ENCODE data around the gene FEM1B. TPM values are rescaled to one million over a fixed set of nuclear protein-coding genes. Genes with fewer than 3 reads are reported as not detected.

FEM1B gene
- total RNA-seq, 1 experiment from 2014 or later, result 41.5 TPM

- no peak for DNase-seq (ENCODE audit: low read depth)
Observed at GRCh38 chr15:68259883-68260282, 17.7 kb upstream of the FEM1B start.

DNA sequence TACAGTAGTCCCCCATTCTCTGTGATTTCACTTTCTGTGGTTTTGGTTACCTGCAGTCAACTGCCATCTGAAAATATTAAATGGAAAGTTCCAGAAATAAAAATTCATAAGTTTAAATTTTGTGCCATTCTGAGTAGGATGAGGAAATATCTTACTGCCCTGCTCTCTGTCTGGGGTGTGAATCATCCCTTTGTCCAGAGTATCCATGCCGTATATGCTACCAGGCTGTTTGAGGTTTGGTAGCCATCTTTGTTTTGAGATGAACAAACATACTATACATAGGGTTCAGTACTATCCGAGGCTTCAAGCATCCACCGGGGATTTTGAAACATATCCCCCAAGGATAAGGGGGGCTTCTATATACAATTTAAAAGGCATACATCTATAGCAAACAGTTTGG is 16.3 kb upstream of the FEM1B start:
- DNase-seq (ENCODE audit: low read depth), result no peak

- no peak for DNase-seq (ENCODE audit: low read depth)
Observed at GRCh38 chr15:68261980-68262379, 15.6 kb upstream of the FEM1B start.

DNA sequence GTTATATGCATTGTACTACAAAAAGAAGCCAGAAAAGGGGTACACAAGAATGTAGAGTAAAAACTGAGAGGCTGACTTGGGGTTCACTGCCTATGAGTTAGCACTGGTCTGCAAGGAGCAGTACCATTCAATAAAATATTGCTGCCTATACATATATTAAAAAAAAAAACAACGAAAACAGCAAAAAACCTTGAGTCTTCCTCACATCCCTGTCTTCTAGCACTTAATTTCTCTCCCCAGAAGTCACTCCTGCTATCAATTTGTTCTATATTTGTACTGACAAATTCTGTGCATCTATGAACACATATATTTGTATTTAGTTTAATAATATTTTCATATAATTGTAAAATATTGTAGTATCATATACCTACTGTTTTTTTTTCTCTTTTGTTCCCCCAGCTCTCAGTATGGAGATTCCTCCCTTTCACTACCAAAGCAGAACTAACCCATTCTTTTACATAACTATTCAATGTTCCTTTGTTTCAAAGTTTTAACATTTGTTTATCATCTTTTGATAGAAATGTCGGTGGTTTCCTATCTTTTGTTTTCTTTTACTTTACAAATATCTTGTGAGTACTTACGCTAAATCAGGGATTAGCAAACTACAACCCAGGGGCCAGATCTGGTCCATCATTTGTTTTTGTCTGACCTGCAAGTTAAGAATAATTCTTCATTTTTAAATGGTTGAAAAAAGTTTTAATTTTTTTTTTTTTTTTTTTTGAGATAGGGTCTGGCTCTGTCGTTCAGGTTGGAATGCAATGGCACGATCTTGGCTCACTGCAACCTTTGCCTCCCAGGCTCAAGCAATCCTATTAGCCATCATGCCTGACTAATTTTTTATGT is 14.8 kb upstream of the FEM1B start:
- DNase-seq (ENCODE audit: low read depth), result no peak

GRCh38 chr15:68264282-68264681 is 13.3 kb upstream of the FEM1B start:
- DNase-seq (ENCODE audit: low read depth), result no peak

DNA sequence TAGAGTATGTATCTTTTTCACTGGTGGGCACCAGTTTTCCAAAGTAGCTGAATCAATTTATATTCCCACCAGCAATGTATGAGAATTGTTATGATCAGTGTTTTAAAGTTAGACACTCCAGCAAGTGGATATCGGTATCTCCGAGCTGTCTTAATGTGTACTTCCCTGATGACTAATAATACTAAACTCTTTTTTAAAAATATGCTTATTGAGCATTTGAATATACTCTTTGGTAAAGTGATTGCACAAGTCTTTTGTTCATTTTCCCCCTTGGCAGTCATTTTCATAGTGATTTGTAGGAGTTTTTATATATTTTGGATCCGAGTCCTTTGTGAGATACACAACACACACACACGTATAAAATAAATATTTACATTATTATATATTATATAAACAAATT is 12.5 kb upstream of the FEM1B start:
- no peak for DNase-seq (ENCODE audit: low read depth)

DNA sequence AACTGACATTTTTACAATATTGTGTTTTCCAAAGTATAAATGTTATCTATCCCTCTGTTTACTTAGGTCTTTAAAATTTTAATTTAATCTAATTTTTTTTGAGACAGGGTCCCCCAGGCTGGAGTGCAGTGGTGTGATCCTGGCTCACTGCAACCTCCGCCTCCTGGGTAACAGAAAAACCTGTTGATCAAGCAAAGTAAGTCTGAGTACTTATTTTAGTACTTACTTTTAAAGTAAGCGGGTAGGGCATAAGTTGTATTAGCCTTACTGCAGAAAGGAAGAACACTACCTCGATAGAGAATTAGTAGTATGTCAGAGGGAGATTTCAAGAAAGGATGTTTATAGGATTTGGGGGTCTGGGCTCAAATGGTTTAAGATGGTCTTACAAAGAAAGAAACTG is 11.9 kb upstream of the FEM1B start:
- no peak for DNase-seq (ENCODE audit: low read depth)

DNA sequence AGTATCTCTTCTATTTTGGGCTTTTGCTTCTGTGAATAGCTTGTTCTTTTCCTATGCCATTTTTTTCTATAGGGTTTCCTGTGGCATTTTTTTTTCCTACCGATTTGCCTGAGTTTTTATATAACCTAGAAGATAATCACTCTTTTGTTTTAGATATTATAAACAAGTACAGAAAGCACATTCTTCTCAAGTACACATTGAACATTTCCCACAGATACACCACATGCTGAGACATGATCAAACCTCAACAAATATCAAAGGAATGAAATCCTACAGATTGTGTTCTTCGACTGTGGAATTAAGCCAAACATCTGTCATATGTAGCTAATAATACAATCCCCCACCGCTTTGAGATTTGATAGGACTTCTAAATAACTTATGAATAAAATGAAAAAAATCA is 9.1 kb upstream of the FEM1B start:
- DNase-seq (ENCODE audit: low read depth), result no peak

- peak; percentile 87 for DNase-seq (ENCODE audit: low read depth)
Observed at GRCh38 chr15:68271854-68272471, 5.6 kb upstream of the FEM1B start.

GRCh38 chr15:68272721-68273271 is 4.7 kb upstream of the FEM1B start:
- DNase-seq (ENCODE audit: low read depth), result peak; percentile 70

GRCh38 chr15:68274201-68274848 is 3.2 kb upstream of the FEM1B start:
- no peak for DNase-seq (ENCODE audit: low read depth)

DNA sequence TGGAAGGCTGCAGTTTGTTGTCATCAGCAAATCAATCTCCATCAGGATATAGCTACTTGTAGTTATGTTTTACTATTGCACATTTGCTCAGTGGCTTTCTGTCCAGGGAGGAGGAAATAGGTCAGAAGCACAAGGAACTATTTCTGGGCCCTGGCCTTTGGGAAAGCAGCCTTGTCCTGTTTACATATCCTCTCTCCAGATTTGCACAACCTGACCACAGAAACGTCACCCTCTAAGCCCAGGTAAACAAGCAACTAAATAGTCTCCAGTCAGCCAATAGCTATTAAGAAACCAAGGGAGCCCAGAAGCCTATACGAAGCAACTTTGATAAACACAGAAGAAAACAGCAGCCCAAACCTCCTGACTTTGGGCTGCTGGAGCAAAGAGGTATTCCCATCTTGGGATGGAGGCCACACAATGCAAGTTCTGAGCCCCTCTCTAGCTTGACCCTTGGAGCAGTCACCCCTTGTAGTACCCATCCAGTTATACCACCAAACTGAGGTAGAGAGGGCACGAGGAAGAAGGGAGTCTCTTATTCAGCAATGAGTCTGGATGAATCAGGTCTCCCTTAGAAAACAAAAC is 2.3 kb upstream of the FEM1B start:
- no peak for DNase-seq (ENCODE audit: low read depth)

- DNase-seq (ENCODE audit: low read depth), result no peak
Observed at GRCh38 chr15:68276668-68277067, 877 bp upstream of the FEM1B start.

DNA sequence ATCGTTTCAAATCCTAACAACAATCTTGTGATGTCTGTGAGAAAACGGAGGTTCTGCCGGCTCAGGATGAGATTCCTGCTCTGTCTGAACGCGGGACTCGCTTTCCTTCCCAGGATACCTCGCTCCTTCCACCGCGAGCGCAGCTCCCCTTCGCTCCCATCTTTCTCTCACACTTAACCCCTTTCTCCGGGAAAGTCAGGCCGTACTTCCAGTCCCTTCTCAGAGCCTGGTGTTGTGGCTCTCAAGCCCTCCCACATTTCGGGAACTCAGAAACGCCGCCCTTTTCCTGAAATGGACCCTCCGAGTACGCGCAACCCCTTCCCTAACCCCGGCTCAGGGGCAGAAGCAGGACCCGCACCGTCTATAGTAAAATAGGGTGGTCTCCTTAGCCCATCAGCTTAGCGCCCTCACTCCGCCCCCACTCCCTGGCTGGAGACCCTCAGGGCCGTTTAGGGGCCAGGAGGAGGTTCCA is 378 bp upstream of the FEM1B start:
- DNase-seq (ENCODE audit: low read depth), result peak; percentile 62

GRCh38 chr15:68278345-68278594 is 725 bp downstream of the FEM1B start:
- DNase-seq (ENCODE audit: low read depth), result no peak

GRCh38 chr15:68278595-68279405 is 1.3 kb downstream of the FEM1B start:
- peak; percentile 46 for DNase-seq (ENCODE audit: low read depth)

DNA sequence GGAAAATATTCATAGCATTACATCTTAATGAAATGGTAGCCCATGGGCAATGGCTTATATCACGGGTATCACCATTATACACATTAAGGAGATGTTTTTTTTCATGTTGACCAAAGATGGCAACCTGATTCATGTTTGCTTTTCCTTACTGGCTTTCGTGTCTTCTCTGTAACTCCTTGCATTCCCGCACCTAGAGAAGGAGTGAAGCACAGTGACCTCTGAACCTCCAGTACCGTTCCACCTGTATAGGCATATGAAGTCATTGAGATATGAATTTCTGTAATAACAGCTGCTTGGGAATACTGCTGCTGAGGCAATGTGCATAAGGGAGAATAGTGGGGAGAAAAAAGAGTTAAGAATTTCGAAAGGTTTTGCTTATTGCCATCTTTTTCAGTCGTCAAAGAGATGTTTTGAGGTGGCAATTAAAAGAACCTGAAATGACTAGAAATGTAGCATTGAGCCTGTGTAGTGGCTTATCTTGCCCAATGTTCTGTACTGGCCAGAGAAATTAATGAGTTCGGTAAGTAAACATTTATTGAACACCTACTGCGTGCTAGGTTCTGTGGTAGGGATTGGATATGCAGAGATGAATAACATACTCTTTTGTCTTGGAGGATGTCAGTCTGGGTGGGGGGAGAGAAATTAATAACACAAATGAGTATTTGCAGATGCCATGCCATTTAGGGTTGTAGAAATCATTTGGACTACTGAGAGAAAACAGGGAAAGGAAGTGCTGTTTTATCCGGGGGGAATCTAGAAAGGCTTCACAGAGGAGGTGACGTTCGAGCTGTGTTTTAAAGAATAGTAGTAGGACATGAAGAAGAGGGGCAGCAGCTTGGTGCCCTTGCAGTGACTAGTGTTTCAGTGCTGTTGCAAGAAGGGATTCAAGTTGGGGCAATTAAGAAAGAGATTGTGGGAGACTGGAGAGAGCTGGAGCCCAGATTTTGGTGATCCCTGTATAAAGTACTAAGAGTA is 2.5 kb downstream of the FEM1B start:
- no peak for DNase-seq (ENCODE audit: low read depth)

GRCh38 chr15:68281008-68281407 is 3.5 kb downstream of the FEM1B start:
- DNase-seq (ENCODE audit: low read depth), result no peak

GRCh38 chr15:68283401-68283800 is 5.9 kb downstream of the FEM1B start:
- no peak for DNase-seq (ENCODE audit: low read depth)

DNA sequence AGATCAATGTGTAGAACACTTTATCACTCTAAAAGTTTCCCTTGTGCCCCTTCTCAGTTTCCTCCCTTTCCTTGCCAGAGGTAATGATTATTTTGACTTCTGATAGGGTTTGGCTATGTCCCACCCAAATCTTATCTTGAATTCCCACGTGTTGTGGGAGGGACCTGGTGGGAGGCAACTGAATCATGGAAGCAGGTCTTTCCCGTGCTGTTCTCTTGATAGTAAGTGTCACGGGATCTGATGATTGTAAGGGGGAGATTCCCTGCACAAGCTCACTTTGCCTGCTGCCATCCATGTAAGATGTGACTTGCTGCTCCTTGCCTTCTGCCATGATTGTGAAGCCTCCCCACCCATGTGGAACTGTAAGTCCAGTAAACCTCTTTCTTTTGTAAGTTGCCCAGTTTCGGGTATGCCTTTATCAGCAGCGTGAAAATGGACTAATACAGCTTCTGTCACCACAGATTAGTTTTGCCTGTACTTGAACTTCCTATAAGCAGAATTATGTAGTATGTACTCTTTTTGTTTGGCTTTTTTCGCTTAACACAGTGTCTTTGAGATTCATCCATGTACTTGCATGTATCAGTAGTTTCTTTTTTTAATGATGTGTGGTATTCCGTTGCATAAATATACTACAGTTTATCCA is 7.2 kb downstream of the FEM1B start:
- no peak for DNase-seq (ENCODE audit: low read depth)

Data from RPMI7951 (cell line).